ENCODE data around the gene C5orf58. TPM values are rescaled to one million over a fixed set of nuclear protein-coding genes. Genes with fewer than 3 reads are reported as not detected.

Gene C5orf58
- total and polyA plus RNA-seq, 9 of the 15 experiments (the other 6 are each of a cell fraction or from before 2014, with no cell fraction given), result 1.5 to 7.6 (median 5.3) TPM

DNA sequence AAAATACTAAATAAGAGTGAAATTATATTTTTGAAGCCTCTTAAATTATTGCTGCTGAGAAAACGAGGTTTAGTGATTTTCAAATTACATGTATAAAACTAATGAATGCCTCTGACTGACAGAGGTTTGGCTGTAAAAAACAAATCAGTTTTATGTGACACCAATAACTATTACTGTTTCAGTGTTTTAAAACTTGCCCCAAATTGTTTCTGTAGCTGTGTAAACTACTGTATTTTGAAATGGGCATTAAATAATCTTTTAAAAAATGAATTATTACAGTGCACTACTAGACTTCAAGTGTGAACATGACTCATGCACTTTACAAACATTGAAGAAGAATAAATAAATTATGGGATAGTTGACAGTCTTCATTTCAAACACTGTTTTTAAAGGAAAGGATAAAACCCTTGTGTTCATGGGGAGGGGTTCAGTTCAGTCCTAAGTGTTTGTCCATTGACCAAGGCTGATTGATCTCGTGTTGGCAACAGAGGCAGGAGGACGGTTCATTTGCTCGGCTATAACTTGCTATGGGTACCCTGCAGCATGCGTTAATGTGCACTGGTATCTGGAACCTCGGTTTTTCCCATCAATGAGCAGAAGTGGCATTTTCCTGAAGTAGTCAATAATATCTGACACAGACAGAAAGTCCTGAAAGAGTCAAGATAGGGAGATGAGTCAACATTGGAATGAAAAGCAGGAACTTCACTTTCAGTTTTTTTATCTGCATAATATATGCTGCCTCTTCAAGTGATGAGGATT lies 15.6 kb downstream of the C5orf58 start (continued):
- TF ChIP-seq DPF2 (IDR thresholded peaks at IDR 0.05) (peak; percentile 92), TEAD4 (IDR thresholded peaks at IDR 0.05; ENCODE audit: low read length) (peak; percentile 92), TEAD4 (CRISPR knock-in tag; IDR thresholded peaks at IDR 0.05; ENCODE audit: borderline replicate concordance) (no peak), STAT5A (IDR thresholded peaks at IDR 0.05; ENCODE audit: borderline replicate concordance, low read length) (peak; percentile 67), SOX6 (IDR thresholded peaks at IDR 0.05) (peak; percentile 75), TAL1 (IDR thresholded peaks at IDR 0.05) (peak; percentile 92), NFE2 (IDR thresholded peaks at IDR 0.05; ENCODE audit: low read depth) (peak; percentile 30; the same call in 1 of the 2 replicates)
- TF ChIP-seq, protein P1, sequence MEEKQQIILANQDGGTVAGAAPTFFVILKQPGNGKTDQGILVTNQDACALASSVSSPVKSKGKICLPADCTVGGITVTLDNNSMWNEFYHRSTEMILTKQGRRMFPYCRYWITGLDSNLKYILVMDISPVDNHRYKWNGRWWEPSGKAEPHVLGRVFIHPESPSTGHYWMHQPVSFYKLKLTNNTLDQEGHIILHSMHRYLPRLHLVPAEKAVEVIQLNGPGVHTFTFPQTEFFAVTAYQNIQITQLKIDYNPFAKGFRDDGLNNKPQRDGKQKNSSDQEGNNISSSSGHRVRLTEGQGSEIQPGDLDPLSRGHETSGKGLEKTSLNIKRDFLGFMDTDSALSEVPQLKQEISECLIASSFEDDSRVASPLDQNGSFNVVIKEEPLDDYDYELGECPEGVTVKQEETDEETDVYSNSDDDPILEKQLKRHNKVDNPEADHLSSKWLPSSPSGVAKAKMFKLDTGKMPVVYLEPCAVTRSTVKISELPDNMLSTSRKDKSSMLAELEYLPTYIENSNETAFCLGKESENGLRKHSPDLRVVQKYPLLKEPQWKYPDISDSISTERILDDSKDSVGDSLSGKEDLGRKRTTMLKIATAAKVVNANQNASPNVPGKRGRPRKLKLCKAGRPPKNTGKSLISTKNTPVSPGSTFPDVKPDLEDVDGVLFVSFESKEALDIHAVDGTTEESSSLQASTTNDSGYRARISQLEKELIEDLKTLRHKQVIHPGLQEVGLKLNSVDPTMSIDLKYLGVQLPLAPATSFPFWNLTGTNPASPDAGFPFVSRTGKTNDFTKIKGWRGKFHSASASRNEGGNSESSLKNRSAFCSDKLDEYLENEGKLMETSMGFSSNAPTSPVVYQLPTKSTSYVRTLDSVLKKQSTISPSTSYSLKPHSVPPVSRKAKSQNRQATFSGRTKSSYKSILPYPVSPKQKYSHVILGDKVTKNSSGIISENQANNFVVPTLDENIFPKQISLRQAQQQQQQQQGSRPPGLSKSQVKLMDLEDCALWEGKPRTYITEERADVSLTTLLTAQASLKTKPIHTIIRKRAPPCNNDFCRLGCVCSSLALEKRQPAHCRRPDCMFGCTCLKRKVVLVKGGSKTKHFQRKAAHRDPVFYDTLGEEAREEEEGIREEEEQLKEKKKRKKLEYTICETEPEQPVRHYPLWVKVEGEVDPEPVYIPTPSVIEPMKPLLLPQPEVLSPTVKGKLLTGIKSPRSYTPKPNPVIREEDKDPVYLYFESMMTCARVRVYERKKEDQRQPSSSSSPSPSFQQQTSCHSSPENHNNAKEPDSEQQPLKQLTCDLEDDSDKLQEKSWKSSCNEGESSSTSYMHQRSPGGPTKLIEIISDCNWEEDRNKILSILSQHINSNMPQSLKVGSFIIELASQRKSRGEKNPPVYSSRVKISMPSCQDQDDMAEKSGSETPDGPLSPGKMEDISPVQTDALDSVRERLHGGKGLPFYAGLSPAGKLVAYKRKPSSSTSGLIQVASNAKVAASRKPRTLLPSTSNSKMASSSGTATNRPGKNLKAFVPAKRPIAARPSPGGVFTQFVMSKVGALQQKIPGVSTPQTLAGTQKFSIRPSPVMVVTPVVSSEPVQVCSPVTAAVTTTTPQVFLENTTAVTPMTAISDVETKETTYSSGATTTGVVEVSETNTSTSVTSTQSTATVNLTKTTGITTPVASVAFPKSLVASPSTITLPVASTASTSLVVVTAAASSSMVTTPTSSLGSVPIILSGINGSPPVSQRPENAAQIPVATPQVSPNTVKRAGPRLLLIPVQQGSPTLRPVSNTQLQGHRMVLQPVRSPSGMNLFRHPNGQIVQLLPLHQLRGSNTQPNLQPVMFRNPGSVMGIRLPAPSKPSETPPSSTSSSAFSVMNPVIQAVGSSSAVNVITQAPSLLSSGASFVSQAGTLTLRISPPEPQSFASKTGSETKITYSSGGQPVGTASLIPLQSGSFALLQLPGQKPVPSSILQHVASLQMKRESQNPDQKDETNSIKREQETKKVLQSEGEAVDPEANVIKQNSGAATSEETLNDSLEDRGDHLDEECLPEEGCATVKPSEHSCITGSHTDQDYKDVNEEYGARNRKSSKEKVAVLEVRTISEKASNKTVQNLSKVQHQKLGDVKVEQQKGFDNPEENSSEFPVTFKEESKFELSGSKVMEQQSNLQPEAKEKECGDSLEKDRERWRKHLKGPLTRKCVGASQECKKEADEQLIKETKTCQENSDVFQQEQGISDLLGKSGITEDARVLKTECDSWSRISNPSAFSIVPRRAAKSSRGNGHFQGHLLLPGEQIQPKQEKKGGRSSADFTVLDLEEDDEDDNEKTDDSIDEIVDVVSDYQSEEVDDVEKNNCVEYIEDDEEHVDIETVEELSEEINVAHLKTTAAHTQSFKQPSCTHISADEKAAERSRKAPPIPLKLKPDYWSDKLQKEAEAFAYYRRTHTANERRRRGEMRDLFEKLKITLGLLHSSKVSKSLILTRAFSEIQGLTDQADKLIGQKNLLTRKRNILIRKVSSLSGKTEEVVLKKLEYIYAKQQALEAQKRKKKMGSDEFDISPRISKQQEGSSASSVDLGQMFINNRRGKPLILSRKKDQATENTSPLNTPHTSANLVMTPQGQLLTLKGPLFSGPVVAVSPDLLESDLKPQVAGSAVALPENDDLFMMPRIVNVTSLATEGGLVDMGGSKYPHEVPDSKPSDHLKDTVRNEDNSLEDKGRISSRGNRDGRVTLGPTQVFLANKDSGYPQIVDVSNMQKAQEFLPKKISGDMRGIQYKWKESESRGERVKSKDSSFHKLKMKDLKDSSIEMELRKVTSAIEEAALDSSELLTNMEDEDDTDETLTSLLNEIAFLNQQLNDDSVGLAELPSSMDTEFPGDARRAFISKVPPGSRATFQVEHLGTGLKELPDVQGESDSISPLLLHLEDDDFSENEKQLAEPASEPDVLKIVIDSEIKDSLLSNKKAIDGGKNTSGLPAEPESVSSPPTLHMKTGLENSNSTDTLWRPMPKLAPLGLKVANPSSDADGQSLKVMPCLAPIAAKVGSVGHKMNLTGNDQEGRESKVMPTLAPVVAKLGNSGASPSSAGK (IDR thresholded peaks at IDR 0.05), result peak; percentile 38; the same call in 1 of the 2 replicates
- TF ChIP-seq, protein P2, sequence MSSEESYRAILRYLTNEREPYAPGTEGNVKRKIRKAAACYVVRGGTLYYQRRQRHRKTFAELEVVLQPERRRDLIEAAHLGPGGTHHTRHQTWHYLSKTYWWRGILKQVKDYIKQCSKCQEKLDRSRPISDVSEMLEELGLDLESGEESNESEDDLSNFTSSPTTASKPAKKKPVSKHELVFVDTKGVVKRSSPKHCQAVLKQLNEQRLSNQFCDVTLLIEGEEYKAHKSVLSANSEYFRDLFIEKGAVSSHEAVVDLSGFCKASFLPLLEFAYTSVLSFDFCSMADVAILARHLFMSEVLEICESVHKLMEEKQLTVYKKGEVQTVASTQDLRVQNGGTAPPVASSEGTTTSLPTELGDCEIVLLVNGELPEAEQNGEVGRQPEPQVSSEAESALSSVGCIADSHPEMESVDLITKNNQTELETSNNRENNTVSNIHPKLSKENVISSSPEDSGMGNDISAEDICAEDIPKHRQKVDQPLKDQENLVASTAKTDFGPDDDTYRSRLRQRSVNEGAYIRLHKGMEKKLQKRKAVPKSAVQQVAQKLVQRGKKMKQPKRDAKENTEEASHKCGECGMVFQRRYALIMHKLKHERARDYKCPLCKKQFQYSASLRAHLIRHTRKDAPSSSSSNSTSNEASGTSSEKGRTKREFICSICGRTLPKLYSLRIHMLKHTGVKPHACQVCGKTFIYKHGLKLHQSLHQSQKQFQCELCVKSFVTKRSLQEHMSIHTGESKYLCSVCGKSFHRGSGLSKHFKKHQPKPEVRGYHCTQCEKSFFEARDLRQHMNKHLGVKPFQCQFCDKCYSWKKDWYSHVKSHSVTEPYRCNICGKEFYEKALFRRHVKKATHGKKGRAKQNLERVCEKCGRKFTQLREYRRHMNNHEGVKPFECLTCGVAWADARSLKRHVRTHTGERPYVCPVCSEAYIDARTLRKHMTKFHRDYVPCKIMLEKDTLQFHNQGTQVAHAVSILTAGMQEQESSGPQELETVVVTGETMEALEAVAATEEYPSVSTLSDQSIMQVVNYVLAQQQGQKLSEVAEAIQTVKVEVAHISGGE (CRISPR knock-in tag; IDR thresholded peaks at IDR 0.05), result 0 out of 6 replicates have a peak, but pooled peaks of 1 of the 3 experiments have one; percentile 42
